Left lung (tissue), 10 donors: ENCODE measurements around the gene GOLGA6L7. TPM values are rescaled to one million over a fixed set of nuclear protein-coding genes. Genes with fewer than 3 reads are reported as not detected.
"Not testable (repeated sequence)": the region's sequence is repeated elsewhere in the genome, so short reads cannot be mapped to it uniquely, and the experiment has no call there.

Source experiments
- ATAC-seq: fragments of 200-7000 bp; cut with Tn5 transposase; one replicate; pipeline ENCODE4 v1.9.1; 2020; ENCODE audit warnings: moderate library complexity
- DNase-seq, 4 donors: peaks; one replicate each; pipeline ENCODE4 v3.0.0-alpha.2; 2013 to 2020
- H3K27ac ChIP-seq, 2 donors: fragments of 200-600 bp; sonication (generic) in 1 of 2; one replicate each; pipeline versions ENCODE4 v1.5.0 to v1.8.0; 2020 to 2021
- H3K27me3 ChIP-seq, 2 donors: fragments of 200-600 bp; sonication (generic) in 1 of 2; one replicate each; pipeline versions ENCODE4 v1.5.0 to v1.8.0; 2020 to 2021
- H3K36me3 ChIP-seq, 2 donors: fragments of 200-600 bp; sonication (generic) in 1 of 2; one replicate each; pipeline versions ENCODE4 v1.5.0 to v1.8.0; 2020 to 2021
- H3K4me1 ChIP-seq, 2 donors: fragments of 200-600 bp; one replicate each; pipeline ENCODE4 v1.8.0; 2021
- H3K4me3 ChIP-seq, 2 donors: fragments of 200-600 bp; sonication (generic) in 1 of 2; one replicate each; pipeline versions ENCODE4 v1.5.0 to v1.8.0; 2020 to 2021; ENCODE audit warnings: mild to moderate bottlenecking in 1 of 2
- H3K9me3 ChIP-seq, 2 donors: fragments of 200-600 bp; sonication (generic) in 1 of 2; one replicate each; pipeline versions ENCODE4 v1.5.0 to v1.8.0; 2020 to 2021
- intact Hi-C, 2 donors: fragments of 100-400 bp; cut with DNase I; formaldehyde crosslinking; loops; one replicate each; pipeline versions ENCODE4 v1.11.2 to v1.14.2; 2022
- polyA plus RNA-seq, 6 donors: library from polyadenylated mRNA; unstranded; fragments of 120-200 nt; gene quantifications; one replicate each; pipeline ENCODE4 v1.2.1, GENCODE V29; 2013; ENCODE audit not compliant: insufficient read length in 6 of 6
- total RNA-seq, 2 donors: library from RNA; stranded (reverse); fragmentation: NEBNext Ultra II Directional; extraction: Animal tissue kit (Norgen Biotek cat#: 25700); gene quantifications; one replicate each; pipeline ENCODE4 v1.2.1, GENCODE V29; 2021
- donor health status: DM: no; HTN: yes; CAD: no.
- donor health status: DM: no; HTN: no; CAD: no.

The GOLGA6L7 gene
- total and polyA plus RNA-seq, 8 donors = 0.33 to 1.4 (median 0.95) TPM; not detected in 2

- H3K9me3 ChIP-seq, H3K27ac ChIP-seq, H3K36me3 ChIP-seq, ATAC-seq, DNase-seq, intact Hi-C loops, H3K4me1 ChIP-seq, H3K4me3 ChIP-seq, H3K27me3 ChIP-seq: not testable (repeated sequence)
Observed at GRCh38 chr15:28811852-28812550, 36.4 kb downstream of the GOLGA6L7 start.

GRCh38 chr15:28810444-28810843 is 38.0 kb downstream of the GOLGA6L7 start:
- H3K4me3 ChIP-seq, H3K4me1 ChIP-seq, intact Hi-C loops, ATAC-seq, H3K27me3 ChIP-seq, H3K9me3 ChIP-seq, H3K27ac ChIP-seq, H3K36me3 ChIP-seq, DNase-seq: not testable (repeated sequence)

- H3K36me3 ChIP-seq, H3K4me1 ChIP-seq, H3K27ac ChIP-seq, DNase-seq, H3K9me3 ChIP-seq, H3K4me3 ChIP-seq, intact Hi-C loops, H3K27me3 ChIP-seq, ATAC-seq: not testable (repeated sequence)
Observed at GRCh38 chr15:28808136-28808535, 40.3 kb downstream of the GOLGA6L7 start.

GRCh38 chr15:28800366-28800765 is 48.1 kb downstream of the GOLGA6L7 start:
- DNase-seq, ATAC-seq, intact Hi-C loops, H3K4me1 ChIP-seq, H3K9me3 ChIP-seq, H3K27ac ChIP-seq, H3K27me3 ChIP-seq, H3K36me3 ChIP-seq, H3K4me3 ChIP-seq: not testable (repeated sequence)

GRCh38 chr15:28798234-28798633 is 50.2 kb downstream of the GOLGA6L7 start:
- H3K4me1 ChIP-seq, H3K27ac ChIP-seq, ATAC-seq, H3K27me3 ChIP-seq, H3K36me3 ChIP-seq, H3K9me3 ChIP-seq, DNase-seq, H3K4me3 ChIP-seq, intact Hi-C loops: not testable (repeated sequence)

- H3K4me3 ChIP-seq, DNase-seq, intact Hi-C loops, H3K4me1 ChIP-seq, H3K27ac ChIP-seq, H3K9me3 ChIP-seq, H3K36me3 ChIP-seq: not testable (repeated sequence)
- peaks cover 3 to 29% of the 10 kb centered on the region in 2 donors for H3K27me3 ChIP-seq
- ATAC-seq = peak; percentile 36
Observed at GRCh38 chr15:28794231-28794630, 54.2 kb downstream of the GOLGA6L7 start.

Other genes starting within 250 kb of the GOLGA6L7 start
- 1 to 10 TPM; 1.5 to 2.0 TPM for gene GOLGA8M, start 136.2 kb downstream of the GOLGA6L7 start, total RNA-seq
- 1 to 10 TPM; 1.2 to 6.0 (median 3.6) TPM for gene GOLGA8M, start 136.2 kb downstream of the GOLGA6L7 start, polyA plus RNA-seq
- 1 to 10 TPM; 3.9 to 4.9 TPM for gene APBA2, start 37.3 kb upstream of the GOLGA6L7 start, total RNA-seq
- gene APBA2, start 37.3 kb upstream of the GOLGA6L7 start, polyA plus RNA-seq = 10 to 100 TPM; 10.5 to 18.4 (median 11.5) TPM